ENCODE measurements around the gene THOC7. TPM values are rescaled to one million over a fixed set of nuclear protein-coding genes. Genes with fewer than 3 reads are reported as not detected.

Gene THOC7
- total and polyA plus RNA-seq, 2 experiments from 2014 or later = 61.7 to 67.3 TPM

DNA sequence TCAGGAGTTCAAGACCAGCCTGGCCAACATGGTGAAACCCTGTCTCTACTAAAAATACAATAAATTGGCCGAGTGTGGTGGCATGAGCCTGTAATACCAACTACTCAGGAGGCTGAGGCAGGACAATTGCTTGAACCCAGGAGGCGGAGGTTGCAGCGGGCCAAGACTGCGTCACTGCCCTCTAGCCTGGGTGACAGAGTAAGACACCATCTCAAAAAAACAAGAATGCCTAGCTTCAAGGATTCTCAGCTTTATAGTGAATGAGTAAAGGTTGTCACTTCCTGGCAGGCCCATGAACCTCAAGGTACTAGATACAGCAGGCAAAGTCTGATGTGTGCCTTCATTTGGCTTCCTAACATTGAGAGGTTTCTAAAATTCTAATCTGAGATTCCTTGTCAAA, 14.4 kb downstream of the THOC7 start:
- Histone ChIP-seq H3K4me2 (no peak overlapping the region), H3K36me3 (replicated peaks; ENCODE audit: insufficient read depth, low read depth) (no peaks in the 10 kb centered on the region), H2AFZ (no peak overlapping the region), H3K27me3 (no peaks in the 10 kb centered on the region), H3K79me2 (peaks cover 61% of the 10 kb centered on the region), H4K20me1 (ENCODE audit: insufficient read depth, poor library complexity, severe bottlenecking) (no peaks in the 10 kb centered on the region), H3K4me1 (ENCODE audit: insufficient read depth) (no peaks in the 10 kb centered on the region), H3K9me3 (ENCODE audit: low read depth) (no peaks in the 10 kb centered on the region), H3K27ac (no peak overlapping the region), H3K9me2 (replicated peaks; ENCODE audit: insufficient read depth) (no peaks in the 10 kb centered on the region), H3K4me3 (no peak overlapping the region)
- 95% methylated on average over 4 of the region's 4 CpGs for WGBS (ENCODE audit: low lambda C conversion rate, missing lambda C conversion rate)
- TF ChIP-seq EZH2phosphoT487 (IDR thresholded peaks at IDR 0.05; ENCODE audit: low read depth, severe bottlenecking, unreplicated experiment) (no peak), EZH2 (IDR thresholded peaks at IDR 0.05; ENCODE audit: borderline replicate concordance) (no peak)
- TF ChIP-seq, protein P1, sequence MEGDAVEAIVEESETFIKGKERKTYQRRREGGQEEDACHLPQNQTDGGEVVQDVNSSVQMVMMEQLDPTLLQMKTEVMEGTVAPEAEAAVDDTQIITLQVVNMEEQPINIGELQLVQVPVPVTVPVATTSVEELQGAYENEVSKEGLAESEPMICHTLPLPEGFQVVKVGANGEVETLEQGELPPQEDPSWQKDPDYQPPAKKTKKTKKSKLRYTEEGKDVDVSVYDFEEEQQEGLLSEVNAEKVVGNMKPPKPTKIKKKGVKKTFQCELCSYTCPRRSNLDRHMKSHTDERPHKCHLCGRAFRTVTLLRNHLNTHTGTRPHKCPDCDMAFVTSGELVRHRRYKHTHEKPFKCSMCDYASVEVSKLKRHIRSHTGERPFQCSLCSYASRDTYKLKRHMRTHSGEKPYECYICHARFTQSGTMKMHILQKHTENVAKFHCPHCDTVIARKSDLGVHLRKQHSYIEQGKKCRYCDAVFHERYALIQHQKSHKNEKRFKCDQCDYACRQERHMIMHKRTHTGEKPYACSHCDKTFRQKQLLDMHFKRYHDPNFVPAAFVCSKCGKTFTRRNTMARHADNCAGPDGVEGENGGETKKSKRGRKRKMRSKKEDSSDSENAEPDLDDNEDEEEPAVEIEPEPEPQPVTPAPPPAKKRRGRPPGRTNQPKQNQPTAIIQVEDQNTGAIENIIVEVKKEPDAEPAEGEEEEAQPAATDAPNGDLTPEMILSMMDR (IDR thresholded peaks at IDR 0.05; ENCODE audit: poor library complexity) = no peak
- no peak for DNase-seq (ENCODE audit: low spot score)

DNA sequence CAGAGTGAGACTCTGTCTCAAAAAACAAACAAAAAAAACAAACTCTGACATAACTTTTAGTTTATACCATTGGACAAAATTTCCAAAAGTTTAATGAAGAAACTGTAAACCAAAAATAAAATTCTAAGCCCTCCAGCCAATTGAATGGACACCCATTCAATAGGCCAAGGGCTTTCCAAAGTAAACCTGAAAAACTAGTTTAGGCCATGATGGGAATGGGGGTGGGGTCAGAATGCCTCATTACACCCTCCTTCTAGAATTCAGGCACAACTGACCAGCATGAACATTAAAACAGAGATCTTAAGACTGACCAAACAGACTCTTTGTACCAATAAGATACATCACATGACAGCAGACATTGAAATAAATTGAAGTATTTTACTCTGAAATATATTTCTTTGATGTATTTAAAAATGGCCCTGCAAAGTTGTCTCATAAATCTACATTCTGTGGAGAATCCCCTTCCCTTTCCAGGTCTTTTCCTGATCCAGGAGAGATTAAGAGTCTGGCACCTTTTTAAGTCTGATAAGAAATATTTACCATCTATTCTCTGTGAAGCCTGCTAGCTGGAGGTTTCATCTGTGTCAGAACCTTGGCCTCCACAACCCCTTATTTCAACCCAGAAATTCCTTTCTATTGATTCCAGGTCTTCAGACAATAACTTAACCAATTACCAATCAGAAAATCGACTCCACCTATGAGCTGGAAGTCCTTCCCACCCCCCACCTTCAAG, 15.7 kb downstream of the THOC7 start:
- Histone ChIP-seq H3K27me3 (no peaks in the 10 kb centered on the region), H2AFZ (no peak overlapping the region), H3K27ac (no peak overlapping the region), H3K4me2 (no peak overlapping the region), H3K4me3 (no peak overlapping the region), H3K36me3 (replicated peaks; ENCODE audit: insufficient read depth, low read depth) (no peaks in the 10 kb centered on the region), H3K4me1 (ENCODE audit: insufficient read depth) (no peaks in the 10 kb centered on the region), H3K79me2 (peaks cover 56% of the 10 kb centered on the region), H3K9me2 (replicated peaks; ENCODE audit: insufficient read depth) (no peaks in the 10 kb centered on the region), H3K9me3 (ENCODE audit: low read depth) (no peaks in the 10 kb centered on the region), H4K20me1 (ENCODE audit: insufficient read depth, poor library complexity, severe bottlenecking) (no peaks in the 10 kb centered on the region)
- 32% methylated on average over 1 of the region's 1 CpG for WGBS (ENCODE audit: low lambda C conversion rate, missing lambda C conversion rate)
- TF ChIP-seq EZH2 (IDR thresholded peaks at IDR 0.05; ENCODE audit: borderline replicate concordance) (no peak), EZH2phosphoT487 (IDR thresholded peaks at IDR 0.05; ENCODE audit: low read depth, severe bottlenecking, unreplicated experiment) (no peak)
- TF ChIP-seq, protein P1 (IDR thresholded peaks at IDR 0.05; ENCODE audit: poor library complexity) = no peak
- DNase-seq (ENCODE audit: low spot score) = no peak

DNA sequence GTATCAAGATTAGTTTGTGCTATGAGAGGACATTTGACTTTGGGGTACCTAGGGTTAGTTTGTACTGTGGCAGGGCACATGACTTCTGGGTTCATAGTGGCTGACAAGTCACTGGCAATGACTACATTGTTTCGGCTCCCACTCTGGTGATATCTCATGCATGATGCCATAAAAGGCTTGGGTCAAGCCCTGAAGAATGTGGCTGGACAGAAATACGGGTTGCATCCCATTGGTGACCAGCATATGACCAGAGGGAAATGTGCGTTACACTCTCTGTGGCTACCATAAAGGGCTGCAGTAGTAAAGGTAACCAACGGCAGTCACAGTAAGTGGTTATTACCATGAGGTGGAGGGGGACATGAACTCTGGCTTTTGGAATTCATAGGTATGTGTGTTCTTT, 18.4 kb downstream of the THOC7 start:
- Histone ChIP-seq H3K4me1 (ENCODE audit: insufficient read depth) (no peaks in the 10 kb centered on the region), H3K36me3 (replicated peaks; ENCODE audit: insufficient read depth, low read depth) (no peaks in the 10 kb centered on the region), H3K27ac (no peak overlapping the region), H2AFZ (no peak overlapping the region), H3K9me2 (replicated peaks; ENCODE audit: insufficient read depth) (no peaks in the 10 kb centered on the region), H3K4me2 (no peak overlapping the region), H3K9me3 (ENCODE audit: low read depth) (no peaks in the 10 kb centered on the region), H3K4me3 (no peak overlapping the region), H3K27me3 (no peaks in the 10 kb centered on the region), H3K79me2 (peaks cover 51% of the 10 kb centered on the region), H4K20me1 (ENCODE audit: insufficient read depth, poor library complexity, severe bottlenecking) (no peaks in the 10 kb centered on the region)
- TF ChIP-seq, protein P1 (IDR thresholded peaks at IDR 0.05; ENCODE audit: poor library complexity) = no peak
- TF ChIP-seq EZH2 (IDR thresholded peaks at IDR 0.05; ENCODE audit: borderline replicate concordance) (no peak), EZH2phosphoT487 (IDR thresholded peaks at IDR 0.05; ENCODE audit: low read depth, severe bottlenecking, unreplicated experiment) (no peak)
- 86% methylated on average over 4 of the region's 4 CpGs for WGBS (ENCODE audit: low lambda C conversion rate, missing lambda C conversion rate)
- no peak for DNase-seq (ENCODE audit: low spot score)
